Uterus (tissue), 2 donors: ENCODE data around the gene PPM1F.

Source experiments
- CTCF ChIP-seq, 4 experiments: fragments of 200-600 bp in 2 of 4; fragments of 450-650 bp in 2 of 4; sonication (generic) in 2 of 4; IDR thresholded peaks; one replicate each; pipeline ENCODE4 v1.5.1; 2016 to 2019; ENCODE audit warnings: antibody characterized with exemption in 4 of 4, mild to moderate bottlenecking in 2 of 4, moderate library complexity in 1 of 4
- POLR2A ChIP-seq, 2 donors: fragments of 450-650 bp; IDR thresholded peaks; one replicate each; pipeline ENCODE4 v1.6.1; 2016; ENCODE audit warnings: antibody characterized with exemption in 2 of 2, mild to moderate bottlenecking in 1 of 2, moderate library complexity in 1 of 2

- TF ChIP-seq CTCF (IDR thresholded peaks at IDR 0.05) (no peak), POLR2A (IDR thresholded peaks at IDR 0.05) (no peak)
Observed at GRCh38 chr22:21904250-21904789, 48.3 kb downstream of the PPM1F start.
